ENCODE data around the gene MYRIP.
"Not testable (repeated sequence)": the region's sequence is repeated elsewhere in the genome, so short reads cannot be mapped to it uniquely, and the experiment has no call there.

Gene MYRIP

DNA sequence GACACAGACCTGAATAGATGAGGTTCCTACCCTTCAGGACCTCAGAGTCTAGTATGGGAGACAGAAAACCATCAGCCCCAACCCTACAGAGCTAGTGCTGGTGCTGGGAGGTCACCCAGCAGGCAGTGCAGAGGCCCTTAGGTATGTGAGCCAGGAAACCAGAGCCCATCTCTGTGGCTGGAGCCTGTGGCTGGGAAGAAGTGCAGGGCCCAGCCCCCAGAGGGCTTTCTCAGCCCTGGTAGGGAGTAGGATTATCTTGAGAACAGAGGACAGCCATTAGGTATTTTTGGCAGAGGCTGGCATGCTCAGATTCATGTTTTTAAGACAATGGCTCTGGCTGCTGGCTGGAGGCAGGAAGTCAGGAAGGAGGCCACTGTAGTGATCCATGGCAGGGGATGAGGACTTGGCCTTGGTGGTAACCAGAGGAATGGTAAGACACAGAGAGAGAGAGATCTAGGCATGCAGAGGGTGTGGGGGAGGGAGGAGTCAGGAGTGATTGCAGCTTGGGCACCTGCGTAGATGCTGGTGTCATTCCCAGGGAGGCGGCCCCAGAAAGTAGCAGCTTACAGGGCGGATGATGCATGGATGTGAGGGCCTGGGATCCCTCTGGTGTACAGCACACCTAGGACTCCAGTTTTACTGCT, 279.2 kb downstream of the MYRIP start:
- no peak for DNase-seq

DNA sequence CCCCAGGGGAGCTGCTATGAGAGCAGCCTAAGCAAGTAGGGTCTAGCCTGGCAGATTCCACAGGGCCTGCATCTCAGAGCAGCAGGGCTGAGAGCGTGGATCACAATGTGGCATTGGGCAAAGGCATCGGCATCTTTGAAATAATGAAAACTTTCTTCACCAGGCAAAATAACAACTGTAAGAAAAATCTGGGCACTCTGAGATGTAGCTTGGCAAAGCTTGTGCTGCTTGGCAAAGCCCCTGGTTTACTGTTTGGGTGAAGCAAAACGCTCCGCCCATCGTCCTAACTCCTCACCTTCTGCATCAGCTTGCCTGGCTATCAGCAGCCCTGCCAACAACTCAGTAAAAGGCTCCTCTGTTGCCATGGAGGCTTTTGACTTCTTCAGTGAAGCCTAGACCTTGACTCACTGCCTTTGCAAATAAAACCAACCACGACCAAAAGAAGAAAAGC, 287.3 kb downstream of the MYRIP start:
- DNase-seq: no peak

DNA sequence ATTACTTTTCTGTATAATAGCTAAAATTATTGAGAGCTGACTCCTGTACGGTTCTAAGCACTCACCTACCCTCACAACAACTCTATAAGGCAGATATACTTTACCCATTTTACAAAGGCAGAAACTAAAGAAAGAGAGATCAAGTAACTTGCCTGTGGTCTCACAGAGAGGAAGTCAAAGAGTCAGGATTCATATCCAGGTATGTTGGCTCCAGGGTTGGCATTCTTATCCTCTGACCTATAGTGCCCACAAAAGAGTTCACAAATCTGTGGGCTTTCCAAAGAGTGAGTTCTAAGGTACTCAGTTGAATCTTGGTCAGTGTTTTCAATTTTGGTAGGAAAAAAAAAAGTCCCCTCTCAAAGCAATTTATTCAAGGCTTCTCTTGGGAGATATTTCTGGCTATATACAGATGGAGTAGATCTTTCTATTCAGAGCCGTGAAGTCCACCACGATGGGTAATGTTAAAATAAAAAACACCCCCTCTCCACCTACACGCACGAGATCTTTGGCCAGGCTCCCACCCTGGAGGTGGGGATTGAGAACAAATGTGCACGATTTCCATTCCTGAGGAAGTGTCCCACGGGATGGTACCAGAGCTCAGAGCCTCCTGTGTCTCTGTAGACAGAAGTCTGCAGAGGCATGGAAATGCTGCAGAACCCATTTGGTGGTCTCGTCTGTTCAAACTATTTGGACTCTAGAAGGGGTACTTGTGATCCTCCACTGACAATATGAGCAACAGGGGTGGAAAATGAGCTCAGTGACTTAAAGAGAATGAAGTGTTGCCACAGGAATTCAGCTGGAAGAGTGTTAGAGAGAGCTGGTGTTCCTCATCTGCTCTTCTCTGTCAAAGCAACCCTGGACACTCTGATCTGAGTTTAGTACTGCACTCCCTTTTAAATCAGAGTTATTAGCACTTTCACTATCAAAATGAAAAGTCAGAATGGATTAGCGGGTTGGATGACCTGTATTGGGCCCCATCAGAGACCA, 288.0 kb downstream of the MYRIP start:
- no peak for DNase-seq

- no peak for DNase-seq
These were observed 288.9 kb downstream of the MYRIP start for GRCh38 chr3:40098261-40098759.

GRCh38 chr3:40099871-40100270, 290.5 kb downstream of the MYRIP start:
- no peak for DNase-seq

DNA sequence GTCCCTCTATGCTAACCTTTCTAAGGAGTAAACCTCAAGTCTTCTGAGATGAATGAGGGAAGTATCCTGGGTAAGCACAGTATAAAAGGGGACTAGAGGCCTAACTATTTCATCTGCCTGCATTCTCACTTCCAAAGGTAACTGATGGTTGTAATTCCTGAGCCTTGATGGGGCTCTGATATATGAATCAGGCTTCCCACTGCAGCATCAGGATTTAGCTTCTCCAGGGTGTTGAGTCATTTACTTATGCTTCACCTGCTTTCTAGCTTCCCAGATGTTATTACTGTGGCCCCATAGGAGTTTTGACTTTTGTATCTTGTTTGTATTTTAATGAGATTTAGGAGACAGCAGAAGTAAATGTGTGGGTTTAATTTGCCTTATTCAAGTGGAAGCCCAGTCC, 292.8 kb downstream of the MYRIP start:
- DNase-seq: no peak

DNA sequence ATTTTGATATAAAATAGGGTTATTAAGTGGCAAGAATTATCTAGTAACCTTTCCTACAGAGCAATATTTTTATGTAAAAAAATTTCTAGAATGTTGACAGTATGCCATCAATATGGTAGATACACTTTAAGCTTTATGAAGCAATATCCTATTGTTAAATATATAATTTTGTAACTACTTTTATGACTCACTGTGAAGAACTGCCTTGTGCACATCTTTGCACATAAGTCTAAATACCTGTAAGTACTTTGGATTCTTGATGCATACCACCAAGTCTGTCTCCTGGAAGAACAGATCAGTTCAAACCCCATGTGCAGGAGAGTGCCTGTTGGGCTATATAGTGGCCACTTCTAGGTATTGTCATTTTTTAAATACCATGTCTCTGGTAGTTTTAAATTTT, 294.4 kb downstream of the MYRIP start:
- DNase-seq: no peak

- DNase-seq: no peak
These were observed 295.0 kb downstream of the MYRIP start for GRCh38 chr3:40104441-40104840.

GRCh38 chr3:40108643-40109042, 299.2 kb downstream of the MYRIP start:
- DNase-seq: no peak

DNA sequence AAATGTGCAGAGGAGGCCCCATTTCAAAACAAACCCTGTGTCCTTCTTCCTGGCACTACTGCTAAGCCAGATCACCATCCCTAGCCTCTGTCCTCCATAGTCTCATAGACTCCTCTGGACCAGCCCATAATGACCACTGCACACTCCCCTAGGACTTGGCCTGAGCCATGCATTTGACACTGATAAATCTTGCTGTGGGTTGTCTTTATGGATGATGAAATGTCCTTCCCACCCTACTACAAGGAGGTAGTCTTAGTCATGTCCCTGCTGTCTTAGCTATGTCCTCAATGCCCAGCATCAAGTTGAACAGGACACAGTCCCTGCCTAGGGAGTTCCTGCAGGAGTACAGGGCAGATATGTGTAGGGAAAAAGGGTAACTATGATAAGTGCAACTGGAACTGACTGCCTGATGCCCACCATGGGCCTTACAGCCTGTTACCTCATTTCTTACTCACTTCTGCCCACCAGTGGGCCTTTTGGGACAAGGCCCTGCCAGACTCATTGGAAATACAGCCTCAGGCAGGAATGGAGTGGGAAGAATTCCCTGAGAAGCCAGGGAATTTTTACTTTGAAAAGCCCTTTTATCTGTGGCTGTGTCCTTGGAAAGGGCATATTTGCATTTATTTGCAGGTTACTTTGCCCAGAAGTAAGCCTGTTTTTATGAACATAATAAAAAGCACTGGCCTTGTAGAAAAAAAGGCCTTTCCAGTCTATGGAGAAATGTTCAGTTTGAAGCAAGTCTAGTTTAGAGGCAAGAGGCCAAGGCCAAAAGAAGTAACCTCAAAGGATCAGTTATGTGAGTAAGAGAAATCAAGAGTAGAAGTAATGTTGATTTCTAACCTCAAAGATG, 300.5 kb downstream of the MYRIP start:
- no peak for DNase-seq

- DNase-seq: no peak
These were observed 307.2 kb downstream of the MYRIP start for GRCh38 chr3:40116478-40117177.

- DNase-seq: no peak
These were observed 308.7 kb downstream of the MYRIP start for GRCh38 chr3:40118091-40118490.

GRCh38 chr3:40120067-40120692, 310.8 kb downstream of the MYRIP start:
- no peak for DNase-seq

DNA sequence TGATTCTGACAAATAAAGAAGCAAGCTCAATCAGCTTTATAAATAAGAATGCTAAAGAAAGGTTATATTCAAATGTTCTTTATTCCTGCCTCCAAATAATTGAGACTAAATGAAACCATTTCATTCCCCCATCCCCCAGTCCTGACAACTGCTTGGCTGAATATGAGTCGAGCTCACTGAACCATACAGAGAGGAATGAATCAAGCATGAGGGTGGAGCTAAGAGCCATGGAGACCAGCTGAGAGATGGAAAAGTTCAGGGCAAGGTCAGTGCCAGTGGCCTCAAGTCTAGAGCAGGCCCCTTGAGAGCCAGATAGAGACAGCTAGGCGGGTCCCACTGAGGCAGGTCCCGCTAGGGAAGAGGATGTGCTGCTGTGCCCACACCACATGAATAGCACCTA, 311.4 kb downstream of the MYRIP start:
- no peak for DNase-seq

GRCh38 chr3:40124918-40125317, 315.5 kb downstream of the MYRIP start:
- DNase-seq: no peak

GRCh38 chr3:40128166-40128565, 318.8 kb downstream of the MYRIP start:
- no peak for DNase-seq

DNA sequence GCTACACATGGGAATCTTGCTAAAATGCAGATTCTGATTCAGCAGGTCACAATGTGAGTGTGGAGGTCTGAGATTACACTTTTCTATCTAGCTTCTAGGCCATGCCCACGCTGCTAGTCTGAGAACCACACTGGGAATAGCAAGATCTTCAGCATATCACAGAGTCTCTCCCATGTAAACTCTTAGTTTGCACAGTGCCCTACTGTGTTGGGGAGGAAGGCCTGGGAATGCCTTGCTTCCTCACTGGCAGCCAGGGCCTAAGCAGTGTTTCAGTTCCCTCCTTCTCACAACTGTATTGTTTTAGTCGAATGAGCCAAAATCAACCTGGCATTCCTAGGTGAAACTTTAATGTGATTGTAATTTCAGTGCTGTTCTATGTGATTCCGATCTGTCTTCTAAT, 320.1 kb downstream of the MYRIP start:
- no peak for DNase-seq

DNA sequence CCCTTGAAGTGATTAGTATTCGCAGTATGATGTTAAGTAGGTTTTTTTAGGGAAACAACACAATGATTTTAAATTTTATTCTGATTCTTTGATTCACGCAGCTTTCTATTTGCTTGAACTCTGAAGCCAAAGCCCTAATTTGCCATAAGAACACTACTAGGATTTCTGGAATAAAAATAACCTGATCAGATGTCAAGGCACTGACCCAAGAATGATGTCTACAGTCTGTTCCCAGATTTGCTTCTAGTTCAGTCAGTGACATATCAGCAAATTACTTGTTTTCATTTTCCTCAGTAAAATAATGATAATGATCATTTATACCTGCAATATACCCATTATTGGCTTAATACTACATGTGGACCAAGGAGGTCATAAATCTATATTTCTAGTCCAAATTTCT, 320.6 kb downstream of the MYRIP start:
- DNase-seq: no peak

GRCh38 chr3:40130721-40131120, 321.3 kb downstream of the MYRIP start:
- no peak for DNase-seq

- not testable (repeated sequence) for DNase-seq
These were observed 324.6 kb downstream of the MYRIP start for GRCh38 chr3:40133886-40134575.

Data from right hindlimb (tissue), 1 donor.